ENCODE data around the gene TMEM260. TPM values are rescaled to one million over a fixed set of nuclear protein-coding genes. Genes with fewer than 3 reads are reported as not detected.
"Not testable (repeated sequence)": the region's sequence is repeated elsewhere in the genome, so short reads cannot be mapped to it uniquely, and the experiment has no call there.

TMEM260 gene
- total RNA-seq, 1 donor from 2014 or later = 30.0 TPM

DNA sequence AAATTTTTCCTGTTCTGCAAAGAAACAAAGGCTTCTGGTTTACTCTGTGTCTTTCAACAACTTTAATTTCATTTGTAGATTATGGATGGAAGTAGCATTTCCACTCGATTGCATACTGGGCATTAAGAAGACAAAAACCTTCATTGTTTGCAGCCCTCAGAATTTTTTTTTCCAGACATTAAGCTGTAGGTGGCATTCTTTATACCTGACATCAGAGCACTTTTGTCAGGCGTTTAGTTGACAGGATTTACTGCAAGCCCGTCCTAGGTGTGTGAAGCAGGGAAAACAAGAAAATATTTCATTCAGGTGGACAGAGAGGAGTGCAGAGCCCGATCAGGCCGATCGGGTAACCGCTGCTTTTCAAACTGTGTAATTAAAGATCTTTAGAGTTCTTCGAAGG lies 107.5 kb downstream of the TMEM260 start:
- H3K27ac Mint-ChIP-seq = peak overlapping the region; percentile 11
- DNase-seq (ENCODE audit: extremely low spot score, unreplicated experiment) = no peak
- H3K4me1 Mint-ChIP-seq (ENCODE audit: unreplicated experiment) = peaks cover 3% of the 10 kb centered on the region
- H3K27me3 Mint-ChIP-seq = peaks cover 4% of the 10 kb centered on the region
- H3K9me3 Mint-ChIP-seq = no peaks in the 10 kb centered on the region
- no peak overlapping the region for H3K4me3 Mint-ChIP-seq
- H3K36me3 Mint-ChIP-seq = no peaks in the 10 kb centered on the region
- TF ChIP-seq, protein P1, sequence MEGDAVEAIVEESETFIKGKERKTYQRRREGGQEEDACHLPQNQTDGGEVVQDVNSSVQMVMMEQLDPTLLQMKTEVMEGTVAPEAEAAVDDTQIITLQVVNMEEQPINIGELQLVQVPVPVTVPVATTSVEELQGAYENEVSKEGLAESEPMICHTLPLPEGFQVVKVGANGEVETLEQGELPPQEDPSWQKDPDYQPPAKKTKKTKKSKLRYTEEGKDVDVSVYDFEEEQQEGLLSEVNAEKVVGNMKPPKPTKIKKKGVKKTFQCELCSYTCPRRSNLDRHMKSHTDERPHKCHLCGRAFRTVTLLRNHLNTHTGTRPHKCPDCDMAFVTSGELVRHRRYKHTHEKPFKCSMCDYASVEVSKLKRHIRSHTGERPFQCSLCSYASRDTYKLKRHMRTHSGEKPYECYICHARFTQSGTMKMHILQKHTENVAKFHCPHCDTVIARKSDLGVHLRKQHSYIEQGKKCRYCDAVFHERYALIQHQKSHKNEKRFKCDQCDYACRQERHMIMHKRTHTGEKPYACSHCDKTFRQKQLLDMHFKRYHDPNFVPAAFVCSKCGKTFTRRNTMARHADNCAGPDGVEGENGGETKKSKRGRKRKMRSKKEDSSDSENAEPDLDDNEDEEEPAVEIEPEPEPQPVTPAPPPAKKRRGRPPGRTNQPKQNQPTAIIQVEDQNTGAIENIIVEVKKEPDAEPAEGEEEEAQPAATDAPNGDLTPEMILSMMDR (conservative IDR thresholded peaks at IDR 0.05) = no peak

DNA sequence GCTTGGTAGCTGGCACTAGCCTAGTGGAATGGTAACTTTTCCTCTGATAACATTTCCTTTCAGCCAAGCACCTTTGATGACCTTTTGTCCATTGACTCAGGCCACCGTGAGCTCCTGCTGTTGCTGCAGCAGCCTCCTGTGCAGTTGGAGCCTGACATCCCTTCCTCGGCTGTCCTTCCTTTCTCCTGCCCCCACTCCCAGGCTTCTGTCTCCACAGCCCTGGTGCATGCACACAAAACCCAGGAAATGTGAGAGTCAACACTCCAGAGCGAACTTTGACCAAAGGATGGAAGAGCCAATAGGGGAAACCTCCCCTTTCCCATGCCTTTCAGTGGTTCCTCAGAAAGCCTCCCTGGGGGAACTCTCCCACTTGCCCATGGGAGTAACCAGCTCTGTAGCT lies 115.0 kb downstream of the TMEM260 start:
- Mint-ChIP-seq H3K36me3 (no peaks in the 10 kb centered on the region), H3K9me3 (no peaks in the 10 kb centered on the region), H3K27me3 (peaks cover 15% of the 10 kb centered on the region), H3K4me1 (ENCODE audit: unreplicated experiment) (peaks cover 7% of the 10 kb centered on the region), H3K4me3 (no peak overlapping the region), H3K27ac (no peak overlapping the region)
- TF ChIP-seq, protein P1 (conservative IDR thresholded peaks at IDR 0.05) = no peak
- DNase-seq (ENCODE audit: extremely low spot score, unreplicated experiment) = no peak

DNA sequence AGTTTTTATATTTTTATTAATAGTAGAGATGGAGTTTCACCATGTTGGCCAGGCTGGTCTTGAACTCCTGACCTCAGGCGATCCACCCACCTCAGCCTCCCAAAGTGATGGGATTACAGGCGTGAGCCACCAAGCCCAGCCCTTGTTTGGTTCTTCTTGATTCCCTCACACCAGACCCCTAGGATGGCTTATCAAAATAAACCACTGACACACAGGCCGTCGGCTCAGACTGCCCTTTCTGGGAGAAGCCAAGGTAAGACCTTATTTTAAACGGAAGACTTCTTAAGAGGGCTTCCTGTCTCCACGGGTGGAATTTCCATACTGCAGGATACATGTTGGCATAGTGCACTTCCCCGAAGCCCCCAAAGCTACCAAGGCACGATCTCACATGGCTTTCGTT lies 115.6 kb downstream of the TMEM260 start:
- H3K27me3 Mint-ChIP-seq = peaks cover 15% of the 10 kb centered on the region
- H3K36me3 Mint-ChIP-seq; H3K4me1 Mint-ChIP-seq (ENCODE audit: unreplicated experiment); H3K9me3 Mint-ChIP-seq; DNase-seq (ENCODE audit: extremely low spot score, unreplicated experiment); H3K4me3 Mint-ChIP-seq; H3K27ac Mint-ChIP-seq: not testable (repeated sequence)

Other genes with a start within 250 kb of the TMEM260 start
- gene OTX2, start 230.7 kb downstream of the TMEM260 start, total RNA-seq (ENCODE audit: low replicate concordance) = 0.22 TPM in 1 of 2 replicates, not detected in the other

Data from type B pancreatic cell (in vitro differentiated cells).